ENCODE measurements around the gene OR13C8. TPM values are rescaled to one million over a fixed set of nuclear protein-coding genes. Genes with fewer than 3 reads are reported as not detected.

The OR13C8 gene
- polyA plus RNA-seq, 1 donor = not detected

- no peak for DNase-seq
These were observed 42.2 kb downstream of the OR13C8 start for GRCh38 chr9:104611213-104611612.

DNA sequence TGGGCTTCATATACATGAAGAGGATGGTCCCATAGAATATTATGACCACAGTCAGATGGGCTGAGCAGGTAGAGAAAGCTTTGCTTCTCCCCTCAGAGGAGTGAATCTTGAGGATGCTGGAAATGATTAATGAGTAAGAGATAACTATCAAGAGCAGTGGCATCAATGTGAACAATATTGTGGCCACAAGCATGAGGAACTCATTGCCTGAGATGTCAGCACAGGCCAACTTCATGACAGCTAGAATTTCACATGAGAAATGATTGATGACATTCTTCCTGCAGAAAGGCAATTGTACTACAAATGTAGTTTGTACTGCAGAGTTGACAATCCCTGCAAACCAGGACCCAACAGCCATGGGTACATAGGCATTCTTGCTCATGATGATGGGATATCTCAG is 48.5 kb downstream of the OR13C8 start:
- no peak for DNase-seq

DNA sequence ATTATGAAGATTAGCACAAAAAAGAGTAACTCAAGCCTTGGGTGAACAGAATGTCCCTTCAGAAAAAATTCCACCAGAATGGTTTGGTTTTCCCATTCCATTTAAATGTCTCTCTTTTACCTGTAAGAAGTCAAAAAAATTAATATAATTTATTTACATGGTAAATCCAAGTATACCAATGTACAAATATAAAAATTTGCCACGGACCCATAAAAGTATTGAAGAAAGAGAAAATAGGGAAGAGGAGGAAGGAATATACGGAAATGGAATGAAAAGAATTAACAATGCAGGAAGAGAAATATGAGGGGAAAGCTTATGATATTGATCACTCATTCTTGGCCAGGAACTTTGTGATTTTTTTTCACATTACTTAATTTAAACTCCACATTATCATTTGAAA is 49.1 kb downstream of the OR13C8 start, which contains the start of gene OR13C9:
Gene OR13C9, minus strand, starts transcription at position 101 of the 400 bp plus-strand sequence. Its CDS starts 0 bp downstream, at position 101.
- DNase-seq = no peak

Other genes with a start within 250 kb of the OR13C8 start
- gene OR13F1, start 64.9 kb upstream of the OR13C8 start, polyA plus RNA-seq (ENCODE audit: insufficient read length) = not detected
- not detected for gene OR13C4, start 42.0 kb upstream of the OR13C8 start, polyA plus RNA-seq (ENCODE audit: insufficient read length)
- not detected for gene OR13C3, start 32.3 kb upstream of the OR13C8 start, polyA plus RNA-seq (ENCODE audit: insufficient read length)
- gene OR13C5, start 30.2 kb downstream of the OR13C8 start, polyA plus RNA-seq (ENCODE audit: insufficient read length) = 0.33 TPM
- gene OR13C2, start 36.5 kb downstream of the OR13C8 start, polyA plus RNA-seq (ENCODE audit: insufficient read length) = not detected
- not detected for gene OR13C9, start 49.0 kb downstream of the OR13C8 start, polyA plus RNA-seq (ENCODE audit: insufficient read length)
- not detected for gene OR13D1, start 125.3 kb downstream of the OR13C8 start, polyA plus RNA-seq (ENCODE audit: insufficient read length)
- gene NIPSNAP3A, start 178.5 kb downstream of the OR13C8 start, polyA plus RNA-seq (ENCODE audit: insufficient read length) = 51.7 TPM
- 15.9 TPM for gene NIPSNAP3B, start 195.0 kb downstream of the OR13C8 start, polyA plus RNA-seq (ENCODE audit: insufficient read length)